GM23338 (cell line): ENCODE data around the gene ATP5PB. TPM values are rescaled to one million over a fixed set of nuclear protein-coding genes. Genes with fewer than 3 reads are reported as not detected.

Experiments
- ATAC-seq: fragments of 200-7000 bp; cut with Tn5 transposase; 3 replicates; pipeline ENCODE4 v1.9.1; 2020
- DNase-seq: peaks from one replicate; pipeline ENCODE4 v3.0.0-alpha.2; 2015; ENCODE audit warnings: low spot score
- H2AFZ ChIP-seq: fragments of 200-600 bp; sonication (generic); 2 replicates; pipeline ENCODE4 v1.8.0; 2016; ENCODE audit warnings: antibody characterized with exemption, mild to moderate bottlenecking, moderate library complexity
- H3F3A ChIP-seq: fragments of 200-600 bp; sonication (generic); replicated peaks from 2 replicates; pipeline ENCODE4 v1.8.0; 2017; ENCODE audit warnings: antibody characterized with exemption, mixed run types, low read depth
- H3K27ac ChIP-seq: fragments of 200-600 bp; sonication (generic); 2 replicates; pipeline ENCODE4 v1.6.1; 2016; ENCODE audit warnings: low read depth
- H3K27me3 ChIP-seq: fragments of 200-600 bp; sonication (generic); 2 replicates; pipeline ENCODE4 v1.8.0; 2016; ENCODE audit warnings: mild to moderate bottlenecking, mixed run types, moderate library complexity; ENCODE audit not compliant: insufficient read depth
- H3K36me3 ChIP-seq: fragments of 200-600 bp; sonication (generic); 2 replicates; pipeline ENCODE4 v1.8.0; 2016; ENCODE audit warnings: mild to moderate bottlenecking; ENCODE audit not compliant: insufficient read depth
- H3K4me1 ChIP-seq: fragments of 200-600 bp; sonication (generic); 2 replicates; pipeline ENCODE4 v1.8.0; 2016; ENCODE audit warnings: mild to moderate bottlenecking, moderate library complexity; ENCODE audit not compliant: insufficient read depth
- H3K4me2 ChIP-seq: fragments of 200-600 bp; sonication (generic); 2 replicates; pipeline ENCODE4 v1.7.1; 2017; ENCODE audit warnings: mixed run types
- H3K4me3 ChIP-seq: fragments of 200-600 bp; sonication (generic); 2 replicates; pipeline ENCODE4 v1.6.1; 2016; ENCODE audit warnings: mixed run types
- H3K79me2 ChIP-seq: fragments of 200-600 bp; sonication (generic); replicated peaks from 2 replicates; pipeline ENCODE4 v1.8.0; 2017; ENCODE audit warnings: mild to moderate bottlenecking; ENCODE audit not compliant: insufficient read depth
- H3K9me2 ChIP-seq: fragments of 200-600 bp; sonication (generic); 2 replicates; pipeline ENCODE4 v1.8.0; 2017; ENCODE audit not compliant: insufficient read depth
- H4K20me1 ChIP-seq: fragments of 200-600 bp; sonication (generic); replicated peaks from 2 replicates; pipeline ENCODE4 v1.8.0; 2017; ENCODE audit warnings: mild to moderate bottlenecking; ENCODE audit not compliant: insufficient read depth
- H3K27ac Mint-ChIP-seq: 2 replicates; pipeline ENCODE4 v1.8.0; 2020; ENCODE audit warnings: inconsistent platforms, mild to moderate bottlenecking, moderate library complexity, mixed read lengths
- H3K27me3 Mint-ChIP-seq: 3 replicates; pipeline ENCODE4 v1.8.0; 2022; ENCODE audit warnings: low read depth, mild to moderate bottlenecking, moderate library complexity, mixed read lengths, inconsistent platforms; ENCODE audit not compliant: insufficient read depth, poor library complexity
- H3K36me3 Mint-ChIP-seq: 3 replicates; pipeline ENCODE4 v1.8.0; 2021; ENCODE audit warnings: low read depth, mild to moderate bottlenecking, inconsistent platforms, moderate library complexity, mixed read lengths
- H3K4me1 Mint-ChIP-seq: 3 replicates; pipeline ENCODE4 v1.8.0; 2020; ENCODE audit warnings: mild to moderate bottlenecking, inconsistent platforms, mixed read lengths
- H3K4me3 Mint-ChIP-seq: 3 replicates; pipeline ENCODE4 v1.8.0; 2021; ENCODE audit warnings: moderate library complexity, mild to moderate bottlenecking, inconsistent platforms, mixed read lengths
- H3K9me3 Mint-ChIP-seq: 3 replicates; pipeline ENCODE4 v1.8.0; 2020; ENCODE audit warnings: moderate library complexity, mild to moderate bottlenecking, inconsistent platforms, mixed read lengths
- EZH2phosphoT487 ChIP-seq: fragments of 200-600 bp; sonication (generic); IDR thresholded peaks from one replicate; pipeline ENCODE4 v1.8.1; 2018; ENCODE audit warnings: antibody characterized with exemption; ENCODE audit not compliant: unreplicated experiment
- JUNB ChIP-seq: IDR thresholded peaks from one replicate; pipeline ENCODE4 v1.6.1; 2016; ENCODE audit warnings: antibody characterized with exemption; ENCODE audit not compliant: unreplicated experiment
- NANOG ChIP-seq: IDR thresholded peaks from 2 replicates; pipeline ENCODE4 v1.6.1; 2016; ENCODE audit warnings: antibody characterized with exemption, borderline replicate concordance
- POLR2AphosphoS5 ChIP-seq: IDR thresholded peaks from 2 replicates; pipeline ENCODE4 v1.6.1; 2016; ENCODE audit warnings: antibody characterized with exemption, low read depth
- STAT1 ChIP-seq: IDR thresholded peaks from one replicate; pipeline ENCODE4 v1.6.1; 2016; ENCODE audit warnings: antibody characterized with exemption; ENCODE audit not compliant: unreplicated experiment
- ZNF114 ChIP-seq: fragments of 250-450 bp; sonication (Bioruptor Pico); IDR thresholded peaks from 2 replicates; pipeline ENCODE4 v1.5.0; 2020; ENCODE audit warnings: mild to moderate bottlenecking, moderate library complexity
- ZNF331 ChIP-seq: fragments of 250-450 bp; sonication (Bioruptor Pico); IDR thresholded peaks from 2 replicates; pipeline ENCODE4 v1.5.0; 2020; ENCODE audit warnings: low read depth, mild to moderate bottlenecking, moderate library complexity
- polyA plus RNA-seq: library from polyadenylated mRNA; unstranded; fragments of >200 nt; fragmentation: Nextera tagmentation; extraction: Ambion mirVana; gene quantifications from 2 replicates; pipeline ENCODE4 v1.2.1, GENCODE V29; 2016
- total RNA-seq: library from RNA; depleted of rRNA; stranded (reverse); fragments of >200 nt; shearing (Covaris generic); gene quantifications from 2 replicates; pipeline ENCODE4 v1.2.3, GENCODE V29; 2014
- TF ChIP-seq, protein P1 (sequence below): fragments of 250-450 bp; sonication (Bioruptor Pico); IDR thresholded peaks from 2 replicates; pipeline ENCODE4 v1.5.0; 2020; ENCODE audit warnings: mild to moderate bottlenecking, moderate library complexity
- TF ChIP-seq, protein P2 (sequence below): IDR thresholded peaks from 2 replicates; pipeline ENCODE4 v1.6.1; 2016; ENCODE audit warnings: antibody characterized with exemption

ATP5PB gene
- total and polyA plus RNA-seq, 2 experiments from 2014 or later = 279 to 300 TPM

DNA sequence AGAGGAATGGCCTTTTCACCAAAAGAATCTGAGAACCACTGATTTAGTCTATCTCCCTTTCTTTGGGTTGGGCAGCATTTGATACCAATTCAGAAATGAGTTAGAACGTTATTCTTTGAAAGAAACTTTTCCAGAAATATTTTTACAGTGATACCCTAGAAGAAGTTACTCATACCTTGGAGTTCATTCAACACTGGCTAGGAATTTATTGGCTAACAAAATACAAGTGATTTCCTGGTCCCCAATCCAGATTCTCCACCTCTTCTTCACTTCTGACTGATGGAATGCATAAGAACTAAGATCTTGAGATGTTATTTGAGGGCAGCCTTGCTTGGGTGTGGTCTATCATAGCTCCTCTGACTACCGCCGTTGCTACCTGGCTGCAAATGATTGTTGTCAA is 33.9 kb downstream of the ATP5PB start (continued):
- TF ChIP-seq, protein P1, sequence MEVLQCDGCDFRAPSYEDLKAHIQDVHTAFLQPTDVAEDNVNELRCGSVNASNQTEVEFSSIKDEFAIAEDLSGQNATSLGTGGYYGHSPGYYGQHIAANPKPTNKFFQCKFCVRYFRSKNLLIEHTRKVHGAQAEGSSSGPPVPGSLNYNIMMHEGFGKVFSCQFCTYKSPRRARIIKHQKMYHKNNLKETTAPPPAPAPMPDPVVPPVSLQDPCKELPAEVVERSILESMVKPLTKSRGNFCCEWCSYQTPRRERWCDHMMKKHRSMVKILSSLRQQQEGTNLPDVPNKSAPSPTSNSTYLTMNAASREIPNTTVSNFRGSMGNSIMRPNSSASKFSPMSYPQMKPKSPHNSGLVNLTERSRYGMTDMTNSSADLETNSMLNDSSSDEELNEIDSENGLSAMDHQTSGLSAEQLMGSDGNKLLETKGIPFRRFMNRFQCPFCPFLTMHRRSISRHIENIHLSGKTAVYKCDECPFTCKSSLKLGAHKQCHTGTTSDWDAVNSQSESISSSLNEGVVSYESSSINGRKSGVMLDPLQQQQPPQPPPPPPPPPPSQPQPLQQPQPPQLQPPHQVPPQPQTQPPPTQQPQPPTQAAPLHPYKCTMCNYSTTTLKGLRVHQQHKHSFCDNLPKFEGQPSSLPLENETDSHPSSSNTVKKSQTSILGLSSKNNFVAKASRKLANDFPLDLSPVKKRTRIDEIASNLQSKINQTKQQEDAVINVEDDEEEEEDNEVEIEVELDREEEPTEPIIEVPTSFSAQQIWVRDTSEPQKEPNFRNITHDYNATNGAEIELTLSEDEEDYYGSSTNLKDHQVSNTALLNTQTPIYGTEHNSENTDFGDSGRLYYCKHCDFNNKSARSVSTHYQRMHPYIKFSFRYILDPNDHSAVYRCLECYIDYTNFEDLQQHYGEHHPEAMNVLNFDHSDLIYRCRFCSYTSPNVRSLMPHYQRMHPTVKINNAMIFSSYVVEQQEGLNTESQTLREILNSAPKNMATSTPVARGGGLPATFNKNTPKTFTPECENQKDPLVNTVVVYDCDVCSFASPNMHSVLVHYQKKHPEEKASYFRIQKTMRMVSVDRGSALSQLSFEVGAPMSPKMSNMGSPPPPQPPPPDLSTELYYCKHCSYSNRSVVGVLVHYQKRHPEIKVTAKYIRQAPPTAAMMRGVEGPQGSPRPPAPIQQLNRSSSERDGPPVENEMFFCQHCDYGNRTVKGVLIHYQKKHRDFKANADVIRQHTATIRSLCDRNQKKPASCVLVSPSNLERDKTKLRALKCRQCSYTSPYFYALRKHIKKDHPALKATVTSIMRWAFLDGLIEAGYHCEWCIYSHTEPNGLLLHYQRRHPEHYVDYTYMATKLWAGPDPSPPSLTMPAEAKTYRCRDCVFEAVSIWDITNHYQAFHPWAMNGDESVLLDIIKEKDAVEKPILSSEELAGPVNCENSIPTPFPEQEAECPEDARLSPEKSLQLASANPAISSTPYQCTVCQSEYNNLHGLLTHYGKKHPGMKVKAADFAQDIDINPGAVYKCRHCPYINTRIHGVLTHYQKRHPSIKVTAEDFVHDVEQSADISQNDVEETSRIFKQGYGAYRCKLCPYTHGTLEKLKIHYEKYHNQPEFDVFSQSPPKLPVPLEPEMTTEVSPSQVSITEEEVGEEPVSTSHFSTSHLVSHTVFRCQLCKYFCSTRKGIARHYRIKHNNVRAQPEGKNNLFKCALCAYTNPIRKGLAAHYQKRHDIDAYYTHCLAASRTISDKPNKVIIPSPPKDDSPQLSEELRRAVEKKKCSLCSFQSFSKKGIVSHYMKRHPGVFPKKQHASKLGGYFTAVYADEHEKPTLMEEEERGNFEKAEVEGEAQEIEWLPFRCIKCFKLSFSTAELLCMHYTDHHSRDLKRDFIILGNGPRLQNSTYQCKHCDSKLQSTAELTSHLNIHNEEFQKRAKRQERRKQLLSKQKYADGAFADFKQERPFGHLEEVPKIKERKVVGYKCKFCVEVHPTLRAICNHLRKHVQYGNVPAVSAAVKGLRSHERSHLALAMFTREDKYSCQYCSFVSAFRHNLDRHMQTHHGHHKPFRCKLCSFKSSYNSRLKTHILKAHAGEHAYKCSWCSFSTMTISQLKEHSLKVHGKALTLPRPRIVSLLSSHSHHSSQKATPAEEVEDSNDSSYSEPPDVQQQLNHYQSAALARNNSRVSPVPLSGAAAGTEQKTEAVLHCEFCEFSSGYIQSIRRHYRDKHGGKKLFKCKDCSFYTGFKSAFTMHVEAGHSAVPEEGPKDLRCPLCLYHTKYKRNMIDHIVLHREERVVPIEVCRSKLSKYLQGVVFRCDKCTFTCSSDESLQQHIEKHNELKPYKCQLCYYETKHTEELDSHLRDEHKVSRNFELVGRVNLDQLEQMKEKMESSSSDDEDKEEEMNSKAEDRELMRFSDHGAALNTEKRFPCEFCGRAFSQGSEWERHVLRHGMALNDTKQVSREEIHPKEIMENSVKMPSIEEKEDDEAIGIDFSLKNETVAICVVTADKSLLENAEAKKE (CRISPR knock-in tag) = no peak
- TF ChIP-seq STAT1 (no peak), ZNF331 (CRISPR knock-in tag) (no peak), JUNB (no peak), EZH2phosphoT487 (no peak), NANOG (no peak)
- TF ChIP-seq, protein P2, sequence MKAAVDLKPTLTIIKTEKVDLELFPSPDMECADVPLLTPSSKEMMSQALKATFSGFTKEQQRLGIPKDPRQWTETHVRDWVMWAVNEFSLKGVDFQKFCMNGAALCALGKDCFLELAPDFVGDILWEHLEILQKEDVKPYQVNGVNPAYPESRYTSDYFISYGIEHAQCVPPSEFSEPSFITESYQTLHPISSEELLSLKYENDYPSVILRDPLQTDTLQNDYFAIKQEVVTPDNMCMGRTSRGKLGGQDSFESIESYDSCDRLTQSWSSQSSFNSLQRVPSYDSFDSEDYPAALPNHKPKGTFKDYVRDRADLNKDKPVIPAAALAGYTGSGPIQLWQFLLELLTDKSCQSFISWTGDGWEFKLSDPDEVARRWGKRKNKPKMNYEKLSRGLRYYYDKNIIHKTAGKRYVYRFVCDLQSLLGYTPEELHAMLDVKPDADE = no peak

DNA sequence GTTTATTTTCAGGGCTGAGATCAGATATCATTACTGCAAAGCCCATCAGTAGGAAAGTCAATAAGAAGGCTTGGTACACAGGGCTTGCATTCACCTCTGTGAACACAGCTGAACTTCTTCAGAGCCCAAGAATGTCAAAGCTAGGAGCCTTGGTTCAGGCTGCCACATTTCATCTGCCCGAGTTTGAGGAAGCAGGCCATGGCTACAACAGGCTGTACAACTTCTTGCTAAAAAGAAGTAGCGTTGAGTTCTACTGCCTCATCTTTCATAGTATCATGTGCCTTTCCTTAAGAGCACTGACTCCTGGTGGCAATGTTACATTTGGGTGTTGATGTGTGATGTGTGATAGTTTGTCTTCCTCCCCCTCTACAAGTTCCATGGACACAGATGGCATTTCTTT is 34.6 kb downstream of the ATP5PB start:
- TF ChIP-seq ZNF114 (CRISPR knock-in tag) (no peak), ZNF331 (CRISPR knock-in tag) (no peak), NANOG (no peak), POLR2AphosphoS5 (no peak)
- H3K4me3 Mint-ChIP-seq = no peak overlapping the region
- no peak overlapping the region for H3K27ac ChIP-seq

More for the DNA sequence above, 34.6 kb downstream of the ATP5PB start:
- H4K20me1 ChIP-seq = no peaks in the 10 kb centered on the region
- H3K9me2 ChIP-seq = no peaks in the 10 kb centered on the region
- no peaks in the 10 kb centered on the region for H3K79me2 ChIP-seq
- no peak for ATAC-seq
- H3K4me3 ChIP-seq = no peak overlapping the region
- Mint-ChIP-seq H3K27me3 (peaks cover 3% of the 10 kb centered on the region), H3K4me1 (peaks cover 2% of the 10 kb centered on the region; the same call in 1 of the 3 replicates), H3K9me3 (no peaks in the 10 kb centered on the region), H3K27ac (no peak overlapping the region), H3K36me3 (no peaks in the 10 kb centered on the region)
- H3K36me3 ChIP-seq = no peaks in the 10 kb centered on the region
- H3K4me1 ChIP-seq = no peaks in the 10 kb centered on the region
- no peak overlapping the region for H2AFZ ChIP-seq
- no peak for DNase-seq
- H3F3A ChIP-seq = no peaks in the 10 kb centered on the region
- no peak overlapping the region for H3K4me2 ChIP-seq
- H3K27me3 ChIP-seq = no peaks in the 10 kb centered on the region
